Fibroblast of lung (primary cell): ENCODE results near the gene ZFC3H1. TPM values are rescaled to one million over a fixed set of nuclear protein-coding genes. Genes with fewer than 3 reads are reported as not detected.
A peak's percentile ranks its signal among the peaks of the same experiment; 100 is the strongest.

Experiments
- DNase-seq, 2 donors: peaks; one replicate each; pipeline versions ENCODE4 v3.0.0 to v3.0.0-alpha.2; 2010; ENCODE audit warnings: low read depth in 2 of 2
- H2AFZ ChIP-seq: 2 replicates; pipeline ENCODE4 v1.5.1; 2012; ENCODE audit warnings: low read length, control low read depth, inconsistent platforms
- H3K27ac ChIP-seq: 2 replicates; pipeline ENCODE4 v1.5.1; 2011; ENCODE audit warnings: low read length, control low read depth; ENCODE audit not compliant: insufficient read depth
- H3K27me3 ChIP-seq: 2 replicates; pipeline ENCODE4 v1.5.1; 2011; ENCODE audit warnings: mild to moderate bottlenecking, low read length; ENCODE audit not compliant: control insufficient read depth, insufficient read depth
- H3K36me3 ChIP-seq: 2 replicates; pipeline ENCODE4 v1.5.1; 2011; ENCODE audit warnings: low read length; ENCODE audit not compliant: control insufficient read depth, insufficient read depth
- H3K4me1 ChIP-seq: 2 replicates; pipeline ENCODE4 v1.5.1; 2011; ENCODE audit warnings: low read length; ENCODE audit not compliant: control insufficient read depth, insufficient read depth; ENCODE audit errors: extremely low read depth
- H3K4me2 ChIP-seq: 2 replicates; pipeline ENCODE4 v1.5.1; 2011; ENCODE audit warnings: low read length, control low read depth; ENCODE audit not compliant: insufficient read depth; ENCODE audit errors: extremely low read depth
- H3K4me3 ChIP-seq, 4 experiments: fragments of 200-600 bp in 1 of 4; sonication (generic) in 1 of 4; replicated peaks in 1 of 4; 2 replicates each; pipeline ENCODE4 v1.5.1; 2011 to 2016; ENCODE audit warnings: low read length in 4 of 4, low read depth in 3 of 4, mild to moderate bottlenecking in 3 of 4, control low read depth in 2 of 4, inconsistent platforms in 1 of 4, mixed read lengths in 1 of 4; ENCODE audit not compliant: insufficient read depth in 1 of 4; ENCODE audit errors: control extremely low read depth in 1 of 4
- H3K79me2 ChIP-seq: 2 replicates; pipeline ENCODE4 v1.5.1; 2012; ENCODE audit warnings: mild to moderate bottlenecking, low read length, inconsistent platforms; ENCODE audit not compliant: control insufficient read depth, insufficient read depth
- H3K9ac ChIP-seq: 2 replicates; pipeline ENCODE4 v1.5.1; 2011; ENCODE audit warnings: mild to moderate bottlenecking, low read length, control low read depth; ENCODE audit not compliant: insufficient read depth
- H3K9me3 ChIP-seq: 2 replicates; pipeline ENCODE4 v1.5.1; 2012; ENCODE audit warnings: low read depth, low read length; ENCODE audit not compliant: control insufficient read depth, insufficient read depth
- H4K20me1 ChIP-seq: 2 replicates; pipeline ENCODE4 v1.5.1; 2011; ENCODE audit warnings: low read length; ENCODE audit not compliant: control insufficient read depth, insufficient read depth; ENCODE audit errors: extremely low read depth
- EZH2 ChIP-seq: IDR thresholded peaks from 2 replicates; pipeline ENCODE4 v1.5.1; 2012; ENCODE audit warnings: low read length, control low read depth, mild to moderate bottlenecking; ENCODE audit errors: missing control alignments
- polyA minus RNA-seq: library from RNA; depleted of rRNA, polyadenylated mRNA; stranded (reverse); fragments of >200 nt; gene quantifications from 2 replicates; pipeline ENCODE4 v1.2.3, GENCODE V29; 2011; ENCODE audit warnings: low replicate concordance
- polyA plus RNA-seq, 2 donors: library from polyadenylated mRNA; depleted of rRNA in 1 of 2; stranded (reverse) in 1 of 2; unstranded in 1 of 2; fragments of >200 nt; gene quantifications; 2 replicates each; pipeline ENCODE4 v1.2.1, GENCODE V29; 2011 to 2012; ENCODE audit warnings: missing spikeins in 1 of 2
- total RNA-seq: library from RNA; depleted of rRNA; stranded (reverse); fragments of >200 nt; gene quantifications from 2 replicates; pipeline ENCODE4 v1.2.1, GENCODE V29; 2014
- TF ChIP-seq, protein P1 (sequence below), 2 donors: IDR thresholded peaks in 1 of 2; conservative IDR thresholded peaks in 1 of 2; 1 replicate in 1 of 2; 2 replicates in 1 of 2; pipeline ENCODE4 v1.5.1; 2011 to 2012; ENCODE audit warnings: low read length in 2 of 2, control low read depth in 1 of 2, inconsistent platforms in 1 of 2, low read depth in 1 of 2, mild to moderate bottlenecking in 1 of 2

The ZFC3H1 gene
- total RNA-seq = 21.8 and 30.7 TPM in 2 replicates
- polyA plus RNA-seq = 23.2 and 33.1 TPM in 2 replicates
- polyA plus RNA-seq (2012) = 9.1 and 13.4 TPM in 2 replicates
- 3.1 and 3.7 TPM in 2 replicates for polyA minus RNA-seq

DNA sequence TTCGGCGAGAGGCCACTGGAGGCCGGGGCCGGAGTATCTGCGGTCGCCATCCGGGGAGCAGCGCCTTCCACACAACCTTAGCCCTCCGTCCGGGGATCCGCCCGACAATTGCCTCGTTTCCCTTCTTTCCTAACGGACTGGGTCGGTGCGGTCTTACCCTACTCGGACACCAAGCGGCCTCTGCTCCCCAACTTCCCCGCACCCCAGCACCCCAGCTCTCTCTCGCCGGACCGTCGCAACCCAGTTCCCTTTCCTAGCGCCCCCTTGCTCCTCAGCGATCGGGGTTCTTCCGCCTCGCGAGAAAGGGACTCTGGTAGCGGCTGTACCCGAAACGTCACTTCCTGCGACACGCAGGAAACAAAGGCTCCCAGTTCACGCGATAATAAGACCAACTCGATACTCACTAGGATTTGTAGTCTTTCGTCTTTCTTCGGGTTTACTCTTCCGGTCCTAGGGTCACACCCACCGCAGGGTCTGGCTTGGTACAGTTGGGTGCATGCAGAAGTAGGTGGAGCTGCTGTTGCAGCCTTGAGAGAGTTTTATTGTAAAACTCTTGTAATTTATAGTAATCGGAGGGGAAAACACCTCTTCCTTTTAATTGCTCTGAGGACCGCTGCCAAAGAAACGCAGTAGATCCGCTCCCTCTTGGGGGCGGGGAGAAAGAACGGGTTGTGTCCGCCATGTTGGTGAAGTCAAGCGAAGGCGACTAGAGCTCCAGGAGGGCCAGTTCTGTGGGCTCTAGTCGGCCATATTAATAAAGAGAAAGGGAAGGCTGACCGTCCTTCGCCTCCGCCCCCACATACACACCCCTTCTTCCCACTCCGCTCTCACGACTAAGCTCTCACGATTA is at the start of gene ZFC3H1, which contains the start of gene THAP2:
Gene ZFC3H1, minus strand, starts transcription at position 288 of the 850 bp plus-strand sequence. Its CDS starts 238 bp downstream, at position 50.
Gene THAP2, plus strand, starts transcription at position 741 of the 850 bp plus-strand sequence. CDS start 209 bp downstream, outside the sequence.
- Histone ChIP-seq H3K9ac (peak within 1 kb of the TSS; percentile 94), H3K9me3 (no peaks in the 10 kb centered on the region), H3K4me1 (no peaks in the 10 kb centered on the region), H3K4me3 (peak within 1 kb of the TSS; percentile 85 to 99 (median 92)), H3K27ac (peak within 1 kb of the TSS; percentile 96), H2AFZ (peak within 1 kb of the TSS; percentile 82), H3K36me3 (peaks cover 1% of the 10 kb centered on the region), H4K20me1 (no peaks in the 10 kb centered on the region), H3K27me3 (no peaks in the 10 kb centered on the region), H3K4me2 (peak within 1 kb of the TSS; percentile 86), H3K79me2 (peaks cover 55% of the 10 kb centered on the region)
- DNase-seq = peak; percentile 99 to 100
- no peak for TF ChIP-seq EZH2
- TF ChIP-seq, protein P1, sequence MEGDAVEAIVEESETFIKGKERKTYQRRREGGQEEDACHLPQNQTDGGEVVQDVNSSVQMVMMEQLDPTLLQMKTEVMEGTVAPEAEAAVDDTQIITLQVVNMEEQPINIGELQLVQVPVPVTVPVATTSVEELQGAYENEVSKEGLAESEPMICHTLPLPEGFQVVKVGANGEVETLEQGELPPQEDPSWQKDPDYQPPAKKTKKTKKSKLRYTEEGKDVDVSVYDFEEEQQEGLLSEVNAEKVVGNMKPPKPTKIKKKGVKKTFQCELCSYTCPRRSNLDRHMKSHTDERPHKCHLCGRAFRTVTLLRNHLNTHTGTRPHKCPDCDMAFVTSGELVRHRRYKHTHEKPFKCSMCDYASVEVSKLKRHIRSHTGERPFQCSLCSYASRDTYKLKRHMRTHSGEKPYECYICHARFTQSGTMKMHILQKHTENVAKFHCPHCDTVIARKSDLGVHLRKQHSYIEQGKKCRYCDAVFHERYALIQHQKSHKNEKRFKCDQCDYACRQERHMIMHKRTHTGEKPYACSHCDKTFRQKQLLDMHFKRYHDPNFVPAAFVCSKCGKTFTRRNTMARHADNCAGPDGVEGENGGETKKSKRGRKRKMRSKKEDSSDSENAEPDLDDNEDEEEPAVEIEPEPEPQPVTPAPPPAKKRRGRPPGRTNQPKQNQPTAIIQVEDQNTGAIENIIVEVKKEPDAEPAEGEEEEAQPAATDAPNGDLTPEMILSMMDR (conservative IDR thresholded peaks at IDR 0.05 in 1 of 2, IDR thresholded peaks at IDR 0.05 in 1 of 2; ENCODE audit: low read depth in 1 of 2, low read length in 2 of 2) = peak; percentile 38 to 39

DNA sequence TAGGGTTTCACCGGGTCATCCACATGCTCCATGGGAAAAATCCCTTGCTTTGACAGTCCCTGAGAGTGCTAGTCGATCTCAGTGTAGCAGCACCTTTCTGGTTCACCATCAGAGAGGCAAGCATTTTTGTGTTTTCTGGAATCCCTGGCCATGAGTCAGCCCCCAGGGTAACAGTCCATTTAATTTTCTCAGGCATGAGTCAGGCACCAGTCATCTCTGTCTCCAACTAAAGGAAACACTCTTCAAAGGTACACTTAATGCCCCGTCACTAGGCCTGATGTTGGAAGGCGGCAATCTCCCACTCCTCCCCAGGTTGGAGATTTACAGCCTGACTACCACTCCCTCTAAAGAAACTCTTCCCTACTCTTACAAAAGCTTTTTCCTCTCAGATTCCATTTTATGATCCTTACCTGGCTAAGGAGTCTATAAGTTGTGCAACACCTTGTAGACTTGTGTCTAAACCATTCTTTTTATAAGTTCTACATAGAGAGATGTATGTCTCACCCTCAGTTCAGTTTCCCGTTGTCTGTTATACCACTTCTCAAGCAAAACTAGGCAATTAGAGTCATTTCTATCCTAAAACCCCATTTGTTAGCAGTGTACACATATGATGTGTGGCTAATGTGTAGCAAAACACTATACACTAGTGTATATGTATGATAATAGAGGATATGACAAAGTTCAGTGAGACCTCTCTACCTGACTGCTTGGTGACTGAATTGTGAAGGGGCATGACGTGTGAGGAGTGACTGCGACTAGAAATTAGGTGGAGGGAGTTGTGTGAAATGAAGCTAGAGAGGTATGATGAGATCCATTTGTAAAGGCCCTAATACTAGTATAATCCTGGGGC is 46.9 kb upstream of the ZFC3H1 start:
- Histone ChIP-seq H3K4me3 (no peak overlapping the region), H3K27ac (no peak overlapping the region), H3K4me1 (peaks cover 6% of the 10 kb centered on the region), H3K9me3 (no peaks in the 10 kb centered on the region), H2AFZ (no peak overlapping the region), H3K36me3 (no peaks in the 10 kb centered on the region), H3K9ac (no peak overlapping the region), H3K27me3 (no peaks in the 10 kb centered on the region), H3K4me2 (no peak overlapping the region), H4K20me1 (no peaks in the 10 kb centered on the region), H3K79me2 (no peaks in the 10 kb centered on the region)
- DNase-seq = peak; percentile 59 to 93
- TF ChIP-seq EZH2 = no peak
- TF ChIP-seq, protein P1 (conservative IDR thresholded peaks at IDR 0.05 in 1 of 2, IDR thresholded peaks at IDR 0.05 in 1 of 2; ENCODE audit: low read depth in 1 of 2, low read length in 2 of 2) = no peak

DNA sequence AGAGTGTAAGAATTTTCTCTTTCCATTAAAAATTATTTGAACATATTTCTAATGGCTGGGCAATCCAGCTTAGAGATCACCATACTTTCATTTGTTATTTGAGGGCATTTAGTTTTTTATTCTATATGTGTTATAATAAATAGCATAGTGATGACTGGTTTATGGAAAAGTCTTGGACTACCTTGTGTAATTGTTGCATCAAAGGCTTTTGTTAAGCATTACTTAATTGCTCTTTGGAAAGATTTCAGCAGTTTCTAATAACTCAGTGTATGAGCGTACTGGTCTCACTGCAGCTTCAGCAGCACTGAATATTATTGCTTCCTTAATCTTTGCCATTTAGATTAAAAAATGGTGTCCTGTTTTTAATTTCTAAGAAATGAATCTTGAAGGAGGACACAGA is 45.0 kb upstream of the ZFC3H1 start:
- DNase-seq = peak in 1 of 2 donors; percentile 22
- Histone ChIP-seq H3K79me2 (no peaks in the 10 kb centered on the region), H2AFZ (no peak overlapping the region), H3K4me3 (no peak overlapping the region), H3K4me1 (peaks cover 6% of the 10 kb centered on the region), H3K27ac (no peak overlapping the region), H3K9ac (no peak overlapping the region), H3K4me2 (no peak overlapping the region), H3K9me3 (no peaks in the 10 kb centered on the region), H3K36me3 (no peaks in the 10 kb centered on the region), H3K27me3 (no peaks in the 10 kb centered on the region), H4K20me1 (no peaks in the 10 kb centered on the region)
- no peak for TF ChIP-seq EZH2
- TF ChIP-seq, protein P1 (conservative IDR thresholded peaks at IDR 0.05 in 1 of 2, IDR thresholded peaks at IDR 0.05 in 1 of 2; ENCODE audit: low read depth in 1 of 2, low read length in 2 of 2) = no peak
